ACC112 (cell line): Measurements from ENCODE around the gene AIMP1.
A peak's percentile ranks its signal among the peaks of the same experiment; 100 is the strongest.

Source experiments
- H2AFZ ChIP-seq: fragments of 200-600 bp; sonication (generic); one replicate; pipeline ENCODE4 v1.6.0; 2017; ENCODE audit warnings: antibody characterized with exemption, low read length; ENCODE audit not compliant: unreplicated experiment
- H3K27ac ChIP-seq: fragments of 200-600 bp; sonication (generic); 2 replicates; pipeline ENCODE4 v1.5.1; 2014; ENCODE audit warnings: low read depth, mild to moderate bottlenecking, antibody characterized with exemption, low read length, moderate library complexity
- H3K27me3 ChIP-seq: fragments of 200-600 bp; sonication (generic); 2 replicates; pipeline ENCODE4 v1.6.1; 2014; ENCODE audit warnings: mild to moderate bottlenecking, antibody characterized with exemption, low read length, moderate library complexity, mixed read lengths; ENCODE audit not compliant: insufficient read depth
- H3K36me3 ChIP-seq: fragments of 200-600 bp; sonication (generic); 2 replicates; pipeline ENCODE4 v1.6.1; 2016; ENCODE audit warnings: mild to moderate bottlenecking, antibody characterized with exemption, low read length, moderate library complexity, mixed read lengths; ENCODE audit not compliant: insufficient read depth
- H3K4me1 ChIP-seq: fragments of 200-600 bp; sonication (generic); one replicate; pipeline ENCODE4 v1.6.1; 2016; ENCODE audit warnings: low read length, mixed read lengths; ENCODE audit not compliant: insufficient read depth, unreplicated experiment, control insufficient read depth
- H3K4me3 ChIP-seq: fragments of 200-600 bp; sonication (generic); 2 replicates; pipeline ENCODE4 v1.5.1; 2014; ENCODE audit warnings: mild to moderate bottlenecking, low read depth, low read length
- H3K79me2 ChIP-seq: fragments of 200-600 bp; sonication (generic); one replicate; pipeline ENCODE4 v1.6.0; 2016; ENCODE audit warnings: low read length; ENCODE audit not compliant: control insufficient read depth, unreplicated experiment, insufficient read depth

Gene AIMP1

DNA sequence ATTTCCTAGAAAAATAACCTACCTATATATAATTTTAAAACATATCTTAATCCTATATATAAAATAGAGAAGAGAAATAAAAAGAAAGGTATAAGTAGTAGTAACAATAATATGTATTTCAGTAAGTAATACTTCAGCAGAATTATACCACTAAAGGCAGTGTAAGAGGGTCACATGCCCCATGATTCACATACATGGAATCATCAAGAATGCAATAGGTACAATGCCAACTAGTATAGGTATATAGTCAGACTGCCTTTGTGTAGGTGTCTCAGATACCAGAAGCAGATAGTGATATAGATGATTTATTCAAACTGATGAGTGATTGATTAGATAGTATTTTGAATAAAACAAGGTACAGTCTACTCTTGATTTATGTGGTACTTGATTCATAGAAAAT is 9.4 kb downstream of the AIMP1 start:
- H3K4me1 ChIP-seq, result peaks cover 36% of the 10 kb centered on the region
- H3K27me3 ChIP-seq, result no peaks in the 10 kb centered on the region
- peaks cover 11% of the 10 kb centered on the region for H3K79me2 ChIP-seq
- H2AFZ ChIP-seq, result no peak overlapping the region
- peaks cover 22% of the 10 kb centered on the region for H3K36me3 ChIP-seq
- no peak overlapping the region for H3K4me3 ChIP-seq
- no peak overlapping the region for H3K27ac ChIP-seq

DNA sequence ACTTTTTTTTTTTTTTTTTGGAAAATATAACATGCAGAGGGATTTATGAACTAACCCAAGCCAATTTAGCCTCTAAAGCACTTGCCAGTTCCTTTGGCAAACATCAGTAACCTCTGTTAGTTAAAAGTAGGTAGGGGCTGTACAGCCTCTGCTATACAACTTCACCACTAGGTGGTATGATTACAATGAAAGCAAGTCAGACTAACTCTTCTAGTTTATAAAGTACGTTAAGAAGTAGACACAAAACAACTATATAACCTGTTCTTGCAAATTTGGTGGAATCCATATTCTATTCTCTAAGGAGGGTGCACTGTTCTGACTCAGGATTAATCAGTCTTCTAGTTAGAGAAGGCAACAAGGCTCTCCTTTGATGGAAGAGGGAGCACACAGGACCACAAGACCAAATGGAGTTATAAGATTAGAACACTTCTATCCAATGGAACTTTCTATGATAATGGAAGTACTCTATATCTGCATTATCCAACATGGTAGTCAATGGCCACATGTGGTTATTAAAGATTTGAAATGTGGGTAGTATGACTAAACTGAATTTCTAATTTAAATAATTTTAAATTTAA is 12.8 kb downstream of the AIMP1 start:
- H3K4me1 ChIP-seq, result peaks cover 34% of the 10 kb centered on the region
- peak overlapping the region; percentile 19 for H2AFZ ChIP-seq
- no peak overlapping the region for H3K4me3 ChIP-seq
- no peaks in the 10 kb centered on the region for H3K27me3 ChIP-seq
- peaks cover 3% of the 10 kb centered on the region for H3K79me2 ChIP-seq
- peaks cover 44% of the 10 kb centered on the region for H3K36me3 ChIP-seq
- no peak overlapping the region for H3K27ac ChIP-seq

DNA sequence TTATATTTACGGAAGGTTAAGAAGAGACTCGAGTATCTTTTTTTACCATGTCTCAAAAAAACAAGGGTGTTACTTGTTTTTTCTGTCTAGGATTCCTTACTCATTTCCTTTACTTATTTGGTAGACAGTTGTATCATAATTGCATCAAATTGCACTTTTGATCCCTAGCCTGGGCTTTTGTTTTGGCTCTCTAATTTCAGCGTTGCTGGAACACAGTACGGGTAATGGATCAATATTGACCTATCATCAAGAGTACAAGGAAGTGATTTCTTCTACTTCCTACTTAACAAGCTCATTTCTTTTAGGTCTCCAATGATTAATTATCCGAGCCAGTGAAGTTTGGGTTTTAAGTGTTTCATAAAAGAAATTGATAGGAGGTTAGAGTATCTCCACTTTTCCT is 16.8 kb downstream of the AIMP1 start:
- no peaks in the 10 kb centered on the region for H3K27me3 ChIP-seq
- H3K4me1 ChIP-seq, result peaks cover 6% of the 10 kb centered on the region
- H3K27ac ChIP-seq, result no peak overlapping the region
- no peak overlapping the region for H3K4me3 ChIP-seq
- H3K36me3 ChIP-seq, result peaks cover 62% of the 10 kb centered on the region
- H3K79me2 ChIP-seq, result no peaks in the 10 kb centered on the region
- no peak overlapping the region for H2AFZ ChIP-seq

DNA sequence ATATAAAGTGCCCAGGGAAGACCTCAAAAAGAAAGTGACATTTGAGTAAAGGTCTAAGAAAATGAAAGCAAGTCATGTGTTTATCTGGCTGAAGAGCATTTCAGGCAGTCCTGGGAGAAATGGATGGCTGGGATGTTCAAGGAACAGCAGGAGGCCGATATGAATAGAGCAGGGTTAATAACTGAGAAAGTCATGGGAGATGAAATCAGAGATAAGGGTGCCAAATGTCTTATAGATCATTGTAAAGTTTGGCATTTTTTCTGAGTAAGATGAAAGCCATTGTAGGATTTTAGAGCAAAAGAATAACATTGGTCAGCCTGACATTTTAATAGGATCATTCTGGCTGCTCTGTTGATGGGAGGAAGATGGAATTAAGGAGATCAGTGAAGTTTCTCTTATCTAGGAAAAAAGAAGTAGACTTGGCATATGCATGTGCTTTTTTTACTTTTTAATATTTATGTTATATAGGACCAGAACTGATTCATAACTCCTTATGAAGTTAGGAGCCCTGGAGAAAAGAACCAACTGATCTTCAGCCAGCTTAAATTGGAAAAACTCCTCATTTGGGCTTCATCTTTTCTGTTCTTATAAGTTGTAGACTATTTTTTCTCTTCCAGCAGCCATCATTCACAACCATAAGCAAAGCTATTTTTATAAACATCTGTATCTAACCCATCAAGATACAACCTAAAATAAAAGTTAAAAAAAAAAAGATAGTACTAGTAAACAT is 18.6 kb downstream of the AIMP1 start:
- Histone ChIP-seq H3K36me3 (peaks cover 72% of the 10 kb centered on the region), H3K27ac (no peak overlapping the region)

DNA sequence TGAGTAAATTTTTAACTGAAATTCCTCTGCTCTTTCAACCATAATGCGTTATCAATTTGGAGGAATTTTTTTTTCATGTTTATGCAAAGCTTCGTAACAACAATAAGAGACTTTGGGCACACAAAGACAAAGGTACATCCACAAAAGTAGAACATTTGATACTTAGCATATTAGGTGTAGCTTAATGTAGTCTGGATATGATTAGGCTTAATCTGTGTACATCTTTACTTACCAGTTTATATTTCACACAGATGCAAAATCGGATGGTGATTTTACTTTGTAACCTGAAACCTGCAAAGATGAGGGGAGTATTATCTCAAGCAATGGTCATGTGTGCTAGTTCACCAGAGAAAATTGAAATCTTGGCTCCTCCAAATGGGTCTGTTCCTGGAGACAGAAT is 20.3 kb downstream of the AIMP1 start:
- Histone ChIP-seq H3K36me3 (peaks cover 79% of the 10 kb centered on the region), H3K4me3 (no peak overlapping the region), H3K27ac (no peak overlapping the region), H3K4me1 (peaks cover 6% of the 10 kb centered on the region), H2AFZ (no peak overlapping the region), H3K79me2 (peaks cover 7% of the 10 kb centered on the region), H3K27me3 (no peaks in the 10 kb centered on the region)

More for the DNA sequence above, 18.6 kb downstream of the AIMP1 start:
- Histone ChIP-seq H2AFZ (no peak overlapping the region), H3K4me1 (peaks cover 6% of the 10 kb centered on the region), H3K4me3 (no peak overlapping the region), H3K79me2 (peaks cover 1% of the 10 kb centered on the region), H3K27me3 (no peaks in the 10 kb centered on the region)

- peaks cover 11% of the 10 kb centered on the region for H3K79me2 ChIP-seq
- H3K27me3 ChIP-seq, result no peaks in the 10 kb centered on the region
- H3K27ac ChIP-seq, result no peak overlapping the region
- no peak overlapping the region for H3K4me3 ChIP-seq
- no peak overlapping the region for H2AFZ ChIP-seq
- peaks cover 3% of the 10 kb centered on the region for H3K4me1 ChIP-seq
- H3K36me3 ChIP-seq, result peaks cover 70% of the 10 kb centered on the region
Measured at GRCh38 chr4:106337916-106338315, 21.6 kb downstream of the AIMP1 start.

DNA sequence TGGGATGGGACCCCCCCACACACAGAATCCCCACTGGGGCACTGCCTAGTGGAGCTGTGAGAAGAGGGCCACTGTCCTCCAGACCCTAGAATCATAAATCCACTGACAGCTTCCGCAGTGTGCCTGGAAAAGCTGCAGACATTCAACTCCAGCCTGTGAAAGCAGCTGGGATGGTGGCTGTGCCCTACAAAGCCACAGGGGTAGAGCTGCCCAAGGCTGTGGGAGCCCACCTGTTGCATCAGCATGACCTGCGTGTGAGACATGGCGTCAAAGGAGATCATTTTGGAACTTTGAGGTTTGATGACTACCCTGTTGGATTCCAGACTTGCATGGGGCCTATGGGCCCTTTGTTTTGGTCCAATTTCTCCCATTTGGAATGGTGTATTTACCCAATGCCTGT is 22.3 kb downstream of the AIMP1 start:
- Histone ChIP-seq H3K27me3 (no peaks in the 10 kb centered on the region), H3K27ac (no peak overlapping the region), H2AFZ (no peak overlapping the region), H3K4me3 (no peak overlapping the region), H3K79me2 (peaks cover 19% of the 10 kb centered on the region), H3K4me1 (no peaks in the 10 kb centered on the region), H3K36me3 (peaks cover 63% of the 10 kb centered on the region)

GRCh38 chr4:106339431-106339830 is 23.1 kb downstream of the AIMP1 start:
- H2AFZ ChIP-seq, result no peak overlapping the region
- peaks cover 59% of the 10 kb centered on the region for H3K36me3 ChIP-seq
- peaks cover 7% of the 10 kb centered on the region for H3K4me1 ChIP-seq
- H3K27ac ChIP-seq, result no peak overlapping the region
- no peak overlapping the region for H3K4me3 ChIP-seq
- peaks cover 26% of the 10 kb centered on the region for H3K79me2 ChIP-seq
- no peaks in the 10 kb centered on the region for H3K27me3 ChIP-seq

- no peak overlapping the region for H3K4me3 ChIP-seq
- no peaks in the 10 kb centered on the region for H3K27me3 ChIP-seq
- no peak overlapping the region for H3K27ac ChIP-seq
- H3K4me1 ChIP-seq, result peaks cover 16% of the 10 kb centered on the region
- H3K79me2 ChIP-seq, result peaks cover 32% of the 10 kb centered on the region
- no peak overlapping the region for H2AFZ ChIP-seq
- peaks cover 48% of the 10 kb centered on the region for H3K36me3 ChIP-seq
Measured at GRCh38 chr4:106340774-106341173, 24.4 kb downstream of the AIMP1 start.

DNA sequence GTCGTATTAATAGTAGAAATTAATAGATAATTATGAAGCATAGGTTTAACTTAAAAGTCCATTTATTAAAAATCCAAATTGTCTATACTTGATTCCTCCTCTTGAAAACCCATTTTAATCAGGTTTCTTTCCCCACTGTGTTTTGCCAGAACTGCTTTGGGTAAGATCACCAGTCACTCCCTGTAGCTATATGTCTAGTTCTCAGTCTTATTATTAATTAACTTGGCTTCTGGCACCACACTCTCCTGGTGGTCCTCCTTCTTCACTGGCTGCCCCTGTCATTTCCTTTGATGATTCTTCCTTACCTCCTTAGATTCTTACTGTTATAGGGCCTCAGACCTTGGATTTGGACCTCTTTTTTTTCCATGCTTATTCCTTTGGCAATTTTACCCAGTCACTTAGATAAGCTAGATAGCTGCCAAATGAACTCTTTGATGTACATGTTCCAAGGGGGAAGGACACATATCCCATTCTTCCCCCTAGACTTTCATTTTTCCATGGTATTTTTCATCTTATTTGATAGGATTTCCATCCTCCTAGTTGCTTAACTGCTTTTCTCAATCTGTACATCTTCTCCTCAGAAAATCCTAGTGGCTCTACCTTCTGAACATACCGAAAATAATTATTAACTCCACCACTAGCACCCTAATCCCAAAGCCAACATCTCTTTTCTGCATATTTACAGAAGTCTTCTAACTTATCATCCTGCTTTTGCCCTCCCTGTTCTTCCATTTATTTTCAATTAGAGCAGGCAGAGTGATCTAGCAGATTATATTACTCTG is 27.7 kb downstream of the AIMP1 start:
- H2AFZ ChIP-seq, result no peak overlapping the region
- peaks cover 32% of the 10 kb centered on the region for H3K36me3 ChIP-seq

More for the DNA sequence above, 27.7 kb downstream of the AIMP1 start:
- H3K27ac ChIP-seq, result no peak overlapping the region
- H3K27me3 ChIP-seq, result no peaks in the 10 kb centered on the region
- peaks cover 16% of the 10 kb centered on the region for H3K4me1 ChIP-seq
- no peak overlapping the region for H3K4me3 ChIP-seq
- peaks cover 32% of the 10 kb centered on the region for H3K79me2 ChIP-seq
